GM19351 (cell line): ENCODE data around the gene MOB1A.
"Not testable (repeated sequence)": the region's sequence is repeated elsewhere in the genome, so short reads cannot be mapped to it uniquely, and the experiment has no call there.

ENCODE experiments used
- ATAC-seq: cut with Tn5 transposase; IDR thresholded peaks from one replicate; pipeline ENCODE4 v1.9.1; 2021; ENCODE audit warnings: mild to moderate bottlenecking, moderate library complexity; ENCODE audit not compliant: unreplicated experiment

Gene MOB1A

GRCh38 chr2:74149570-74150319 is 28.9 kb downstream of the MOB1A start:
- no peak for ATAC-seq

DNA sequence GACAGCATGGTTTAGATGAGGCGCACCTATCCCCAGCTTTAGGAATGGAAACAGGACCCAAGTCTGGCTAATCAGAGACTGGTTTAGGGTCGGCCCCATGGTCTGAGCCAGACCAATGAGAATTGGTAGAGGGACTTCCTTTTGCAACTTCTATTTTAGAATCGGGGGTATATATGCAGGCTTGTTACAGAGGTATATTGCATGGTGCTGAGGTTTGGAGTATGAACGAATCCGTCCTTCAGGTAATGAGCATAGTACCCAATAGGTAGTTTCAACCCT is 29.5 kb downstream of the MOB1A start:
- ATAC-seq, result no peak

- ATAC-seq, result no peak
These were observed 30.0 kb downstream of the MOB1A start for GRCh38 chr2:74148457-74149246.

- ATAC-seq, result peak; percentile 88
These were observed 30.8 kb downstream of the MOB1A start, which contains the start of gene BOLA3 for GRCh38 chr2:74147727-74148456. Gene BOLA3, minus strand, starts transcription at chr2:74147912. Its CDS starts 38 bp downstream, at chr2:74147874.

GRCh38 chr2:74146929-74147726 is 31.6 kb downstream of the MOB1A start:
- peak; percentile 32 for ATAC-seq

- ATAC-seq, result no peak
These were observed 36.3 kb downstream of the MOB1A start for GRCh38 chr2:74142340-74142739.

- ATAC-seq, result no peak
These were observed 39.9 kb downstream of the MOB1A start for GRCh38 chr2:74138600-74139323.

GRCh38 chr2:74137651-74138599 is 40.8 kb downstream of the MOB1A start:
- ATAC-seq, result no peak

DNA sequence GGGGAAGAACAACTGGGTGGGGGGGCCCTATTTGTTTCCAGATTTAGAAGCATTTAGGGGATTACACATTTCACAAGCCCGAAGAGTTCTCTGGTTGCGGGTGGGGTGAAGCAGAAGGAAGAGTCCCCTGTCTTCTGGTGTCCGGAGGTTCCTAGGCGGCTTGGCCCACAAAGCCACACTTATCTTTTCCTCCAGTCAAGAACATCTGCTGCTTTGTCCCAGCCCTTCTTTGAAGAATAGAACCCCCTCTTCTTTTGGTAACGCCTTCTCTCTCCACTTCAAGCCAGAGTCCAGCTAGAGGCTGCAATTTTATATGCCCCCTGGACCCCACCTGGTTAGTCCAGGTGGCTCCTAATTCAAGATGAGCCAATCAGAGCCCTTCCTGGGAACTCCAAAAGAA is 46.8 kb downstream of the MOB1A start:
- no peak for ATAC-seq

DNA sequence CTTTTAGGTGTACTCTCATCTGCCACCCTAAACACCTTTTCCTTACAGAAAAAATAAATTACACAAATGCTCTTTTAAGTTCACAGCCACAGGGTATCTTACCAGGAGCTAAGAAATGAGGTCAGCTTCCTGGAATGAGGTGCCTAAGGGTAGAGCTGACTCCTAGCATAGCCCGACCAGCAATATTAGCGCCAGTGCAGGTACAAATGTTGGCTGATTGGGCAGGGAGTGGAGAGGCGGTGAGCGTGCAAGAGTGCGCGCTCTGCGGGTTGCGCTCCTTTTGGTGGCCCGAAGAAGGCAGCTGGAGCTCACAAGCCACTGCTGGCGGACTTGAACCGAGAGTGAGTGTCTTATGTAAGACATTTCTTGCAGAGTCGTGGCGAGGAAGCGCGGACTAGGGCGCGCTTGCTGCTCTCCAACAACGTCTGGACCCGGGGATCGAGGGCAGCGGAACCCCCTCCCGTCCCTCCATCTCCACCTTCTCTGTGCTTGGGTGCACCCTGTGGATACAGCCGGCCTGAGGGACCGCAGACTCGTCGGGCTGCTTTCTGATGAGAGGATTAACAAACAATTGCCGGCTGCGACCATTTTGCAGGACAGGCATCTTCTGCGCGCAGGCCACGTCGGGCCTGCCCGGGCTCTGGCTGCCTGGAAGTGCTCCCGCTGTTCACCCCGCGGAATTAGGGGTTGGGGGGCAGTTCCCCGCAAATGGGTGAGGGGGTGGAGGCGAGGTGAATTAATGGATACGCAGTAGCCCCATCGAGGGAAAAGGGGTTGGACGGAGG is 48.3 kb downstream of the MOB1A start:
- no peak for ATAC-seq

- ATAC-seq, result no peak
These were observed 50.5 kb downstream of the MOB1A start for GRCh38 chr2:74128206-74128605.

DNA sequence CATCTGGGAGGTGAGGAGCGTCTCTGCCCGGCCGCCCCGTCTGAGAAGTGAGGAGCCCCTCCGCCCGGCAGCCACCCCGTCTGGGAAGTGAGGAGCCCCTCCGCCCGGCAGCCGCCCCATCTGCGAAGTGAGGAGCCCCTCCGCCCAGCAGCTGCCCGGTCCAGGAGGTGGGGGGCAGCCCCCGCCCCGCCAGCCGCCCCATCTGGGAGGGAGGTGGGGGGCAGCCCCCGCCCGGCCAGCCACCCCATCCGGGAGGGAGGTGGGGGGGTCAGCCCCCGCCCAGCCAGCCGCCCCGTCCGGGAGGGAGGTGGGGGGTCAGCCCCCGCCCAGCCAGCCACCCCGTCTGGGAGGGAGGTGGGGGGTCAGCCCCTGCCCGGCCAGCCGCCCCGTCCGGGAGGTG is 54.7 kb downstream of the MOB1A start:
- ATAC-seq, result not testable (repeated sequence)

DNA sequence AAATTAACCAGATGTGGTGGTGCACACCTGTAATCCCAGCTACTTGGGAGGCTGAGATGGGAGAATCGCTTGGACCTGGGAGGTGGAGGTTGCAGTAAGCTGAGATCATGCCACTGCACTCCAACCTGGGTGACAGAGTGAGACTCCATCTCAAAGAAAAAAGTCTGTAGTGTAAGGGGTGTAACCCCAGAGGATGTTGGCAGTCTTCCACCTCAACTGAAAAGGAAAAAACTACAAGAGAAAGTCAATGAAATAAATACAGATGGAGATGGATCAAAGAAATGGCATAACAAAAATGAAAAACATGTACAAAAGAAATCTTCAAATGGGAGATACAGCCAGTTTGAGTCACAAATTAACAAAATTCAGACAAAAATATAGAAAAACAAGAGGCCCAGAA is 56.8 kb downstream of the MOB1A start:
- not testable (repeated sequence) for ATAC-seq

DNA sequence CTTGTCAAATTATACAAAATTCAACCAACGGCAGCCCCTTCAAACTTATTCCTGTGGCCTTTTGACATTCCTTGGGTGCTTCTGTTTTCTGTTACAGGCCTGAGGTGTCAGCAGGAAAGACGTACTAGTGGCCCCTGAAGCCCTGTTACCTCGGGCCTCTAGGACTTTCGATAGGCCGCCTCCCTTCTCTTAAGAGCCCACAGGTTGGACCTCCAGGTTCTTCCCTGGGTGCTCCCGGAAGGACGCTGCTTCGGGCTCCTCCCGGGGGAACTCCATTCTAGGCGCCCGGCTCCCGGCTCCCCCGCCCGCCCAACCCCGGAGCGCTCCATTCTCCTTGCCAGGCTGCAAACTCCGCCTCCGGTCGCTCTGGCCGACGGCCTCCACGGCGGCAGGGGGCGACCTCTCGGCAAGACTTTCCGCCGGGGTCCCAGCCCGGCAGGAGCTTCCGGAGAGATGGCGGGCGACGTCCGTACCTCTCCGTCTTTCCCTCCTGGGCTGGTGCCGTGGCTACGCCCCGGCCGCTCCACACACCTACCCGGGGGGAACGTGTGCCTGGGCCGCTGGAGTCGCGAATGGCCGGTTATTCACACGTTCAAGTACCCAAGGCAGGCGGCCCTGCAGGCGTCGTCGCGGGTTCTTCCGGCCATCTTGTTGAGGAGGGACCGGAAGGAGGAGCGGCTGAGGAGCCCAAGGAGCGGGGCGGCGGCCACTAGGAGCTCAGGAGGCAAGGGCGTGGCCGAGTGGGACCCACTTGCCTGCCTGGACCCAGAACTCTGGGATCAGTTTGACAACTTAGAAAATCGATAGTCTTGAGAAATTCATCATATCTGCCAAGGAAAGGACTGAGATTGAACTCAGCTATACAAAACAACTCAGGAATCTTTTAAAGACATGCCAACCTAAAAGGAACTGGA is 58.5 kb downstream of the MOB1A start:
- ATAC-seq, result peak; percentile 92

DNA sequence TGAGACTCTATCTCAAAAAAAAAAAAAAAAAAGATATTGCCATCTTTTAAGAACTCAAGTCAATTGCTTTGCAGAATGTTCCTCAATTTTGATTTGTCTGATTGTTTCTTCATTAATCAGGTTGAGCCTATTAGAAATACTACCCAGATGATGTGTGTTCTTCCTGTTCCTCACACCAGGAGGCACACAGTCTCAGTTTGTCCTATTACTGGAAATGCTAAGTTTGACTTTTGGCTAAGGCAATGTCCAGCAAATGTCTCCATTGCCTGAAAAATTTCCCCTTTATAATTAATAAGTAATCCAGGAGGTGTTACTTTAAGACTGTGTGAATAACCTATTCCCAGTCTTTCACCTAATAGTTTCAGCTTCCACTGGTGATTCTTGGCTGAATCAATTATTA is 59.3 kb downstream of the MOB1A start:
- no peak for ATAC-seq

GRCh38 chr2:74111380-74111779 is 67.3 kb downstream of the MOB1A start:
- no peak for ATAC-seq

DNA sequence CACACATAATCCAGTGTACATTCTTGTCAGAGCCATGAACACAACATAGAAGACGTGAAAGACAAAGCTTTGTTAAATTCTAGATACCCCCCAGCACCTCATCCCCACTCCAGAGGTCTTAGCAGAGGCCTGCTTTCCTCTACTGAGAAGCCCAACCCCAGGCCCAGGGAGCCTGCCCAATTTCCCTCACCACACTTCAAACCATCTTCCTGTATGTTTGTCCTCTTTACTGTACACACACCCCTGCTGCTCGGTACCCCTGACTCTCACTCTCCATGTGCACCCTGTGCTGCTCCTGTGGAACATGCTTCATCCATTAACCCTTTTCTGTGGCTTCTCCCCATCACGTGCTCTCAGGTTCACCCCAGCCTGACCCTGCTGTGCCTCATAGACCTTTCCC is 68.1 kb downstream of the MOB1A start:
- no peak for ATAC-seq
